HuH-7 (cell line): ENCODE measurements around the gene ALDH1L1.

Experiments
- DNase-seq: peaks from one replicate; pipeline ENCODE4 v3.0.0; 2011; ENCODE audit warnings: low spot score

The ALDH1L1 gene

GRCh38 chr3:126118591-126118990 lies 61.8 kb downstream of the ALDH1L1 start:
- no peak for DNase-seq

GRCh38 chr3:126117786-126118185 lies 62.6 kb downstream of the ALDH1L1 start:
- DNase-seq: no peak

GRCh38 chr3:126117212-126117611 lies 63.2 kb downstream of the ALDH1L1 start:
- no peak for DNase-seq

GRCh38 chr3:126116526-126116925 lies 63.9 kb downstream of the ALDH1L1 start:
- DNase-seq: no peak

- no peak for DNase-seq
Observed at GRCh38 chr3:126114443-126115386, 65.7 kb downstream of the ALDH1L1 start.

GRCh38 chr3:126113733-126114442 lies 66.5 kb downstream of the ALDH1L1 start:
- peak; percentile 64 for DNase-seq

GRCh38 chr3:126113238-126113555 lies 67.2 kb downstream of the ALDH1L1 start:
- no peak for DNase-seq

- no peak for DNase-seq
Observed at GRCh38 chr3:126112531-126113237, 67.7 kb downstream of the ALDH1L1 start.

GRCh38 chr3:126111566-126112475 lies 68.6 kb downstream of the ALDH1L1 start:
- no peak for DNase-seq

- DNase-seq: no peak
Observed at GRCh38 chr3:126111126-126111551, 69.2 kb downstream of the ALDH1L1 start.

GRCh38 chr3:126110431-126111125 lies 69.8 kb downstream of the ALDH1L1 start:
- no peak for DNase-seq

GRCh38 chr3:126109880-126110235 lies 70.5 kb downstream of the ALDH1L1 start:
- DNase-seq: no peak

GRCh38 chr3:126109146-126109879 lies 71.1 kb downstream of the ALDH1L1 start:
- no peak for DNase-seq

- no peak for DNase-seq
Observed at GRCh38 chr3:126108676-126109050, 71.7 kb downstream of the ALDH1L1 start.

GRCh38 chr3:126107957-126108675 lies 72.3 kb downstream of the ALDH1L1 start:
- no peak for DNase-seq

- DNase-seq: no peak
Observed at GRCh38 chr3:126107203-126107939, 73.0 kb downstream of the ALDH1L1 start.

- DNase-seq: no peak
Observed at GRCh38 chr3:126106336-126107202, 73.8 kb downstream of the ALDH1L1 start.

- DNase-seq: no peak
Observed at GRCh38 chr3:126105691-126106187, 74.6 kb downstream of the ALDH1L1 start.
